Measurements from ENCODE around the gene CASS4.
"Not testable (repeated sequence)": the region's sequence is repeated elsewhere in the genome, so short reads cannot be mapped to it uniquely, and the experiment has no call there.

CASS4 gene

DNA sequence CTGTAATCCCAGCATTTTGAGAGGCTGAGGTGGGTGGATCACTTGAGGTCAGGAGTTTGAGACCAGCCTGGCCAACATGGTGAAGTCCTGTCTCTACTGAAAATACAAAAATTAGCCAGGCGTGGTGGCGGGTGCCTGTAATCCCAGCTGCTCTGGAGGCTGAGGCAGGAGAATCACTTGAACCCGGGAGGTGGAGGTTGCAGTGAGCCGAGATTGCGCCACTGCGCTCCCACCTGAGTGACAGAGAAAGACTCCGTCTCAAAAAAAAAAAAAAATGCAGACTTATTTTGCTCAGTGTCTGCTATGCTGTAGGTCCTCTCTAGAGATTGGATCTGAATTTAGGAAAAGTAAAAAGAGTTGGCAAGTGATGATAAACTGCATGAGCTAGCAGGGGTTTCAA, 773 bp upstream of the CASS4 start:
- H3K36me3 ChIP-seq (ENCODE audit: control insufficient read depth, insufficient read depth, low read length), result peaks cover 34% of the 10 kb centered on the region
- not testable (repeated sequence) for H3K9me3 ChIP-seq (ENCODE audit: control insufficient read depth, low read length); H3K4me3 ChIP-seq (ENCODE audit: extremely low read depth, insufficient read depth, low read length, poor library complexity, severe bottlenecking)
- H3K4me1 ChIP-seq (ENCODE audit: control insufficient read depth, insufficient read depth, low read length, poor library complexity, severe bottlenecking), result peaks cover 22% of the 10 kb centered on the region
- 91 to 95% methylated on average over 7 of the region's 7 CpGs for WGBS, 2 experiments (ENCODE audit: insufficient coverage in 2 of 2)
- peak overlapping the region; percentile 68 for H3K27ac ChIP-seq (ENCODE audit: low read depth, low read length, severe bottlenecking)

DNA sequence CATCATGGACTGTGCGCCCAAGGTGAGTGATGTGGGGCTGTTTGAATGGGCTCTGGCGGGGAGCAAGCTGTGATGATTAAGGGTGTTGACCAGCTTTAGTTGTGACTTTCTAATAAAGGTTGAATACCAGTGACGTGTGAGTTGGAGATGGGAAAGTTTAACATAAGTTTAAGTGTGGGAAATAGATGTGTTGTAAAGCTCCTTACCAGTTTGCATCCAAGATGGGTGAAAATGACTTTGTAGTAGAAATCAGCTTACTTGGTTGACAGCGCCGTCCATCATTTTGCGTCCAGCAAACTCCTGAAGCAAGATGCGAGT, 372 bp downstream of the CASS4 start:
- 98 to 100% methylated on average over 6 to 7 of the region's 7 CpGs for WGBS, 2 experiments (ENCODE audit: insufficient coverage in 2 of 2)
- H3K4me1 ChIP-seq (ENCODE audit: control insufficient read depth, insufficient read depth, low read length, poor library complexity, severe bottlenecking), result peaks cover 22% of the 10 kb centered on the region
- peak overlapping the region; percentile 68 for H3K27ac ChIP-seq (ENCODE audit: low read depth, low read length, severe bottlenecking)
- no peak overlapping the region for H3K4me3 ChIP-seq (ENCODE audit: extremely low read depth, insufficient read depth, low read length, poor library complexity, severe bottlenecking)
- peaks cover 22% of the 10 kb centered on the region for H3K36me3 ChIP-seq (ENCODE audit: control insufficient read depth, insufficient read depth, low read length)
- no peaks in the 10 kb centered on the region for H3K9me3 ChIP-seq (ENCODE audit: control insufficient read depth, low read length)

DNA sequence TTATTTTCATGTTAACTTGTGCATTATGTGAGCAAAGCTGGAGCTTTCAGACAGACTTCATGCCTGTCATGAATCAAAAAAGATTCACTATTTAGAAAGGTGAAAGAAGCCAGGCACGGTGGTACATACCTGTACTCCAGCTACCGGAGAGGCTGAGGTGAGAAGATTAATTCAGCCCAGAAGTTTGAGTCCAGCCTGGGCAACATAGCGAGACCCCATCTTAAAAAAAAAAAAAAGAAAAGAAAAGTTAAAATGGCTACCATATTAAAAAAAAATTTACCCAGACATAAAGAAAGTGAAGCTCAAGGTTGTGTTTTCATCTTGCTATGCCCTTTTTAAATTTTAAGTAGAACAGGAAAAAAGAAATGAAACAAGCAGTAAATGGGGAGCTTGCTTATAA, 889 bp downstream of the CASS4 start:
- no peaks in the 10 kb centered on the region for H3K9me3 ChIP-seq (ENCODE audit: control insufficient read depth, low read length)
- peaks cover 17% of the 10 kb centered on the region for H3K36me3 ChIP-seq (ENCODE audit: control insufficient read depth, insufficient read depth, low read length)
- H3K4me1 ChIP-seq (ENCODE audit: control insufficient read depth, insufficient read depth, low read length, poor library complexity, severe bottlenecking), result peaks cover 24% of the 10 kb centered on the region
- H3K27ac ChIP-seq (ENCODE audit: low read depth, low read length, severe bottlenecking), result no peak overlapping the region
- 100% methylated on average over 2 of the region's 3 CpGs; no CpG with 5 or more reads in 1 of the 2 experiments for WGBS, 2 experiments (ENCODE audit: insufficient coverage in 2 of 2)
- H3K4me3 ChIP-seq (ENCODE audit: extremely low read depth, insufficient read depth, low read length, poor library complexity, severe bottlenecking), result no peak overlapping the region

DNA sequence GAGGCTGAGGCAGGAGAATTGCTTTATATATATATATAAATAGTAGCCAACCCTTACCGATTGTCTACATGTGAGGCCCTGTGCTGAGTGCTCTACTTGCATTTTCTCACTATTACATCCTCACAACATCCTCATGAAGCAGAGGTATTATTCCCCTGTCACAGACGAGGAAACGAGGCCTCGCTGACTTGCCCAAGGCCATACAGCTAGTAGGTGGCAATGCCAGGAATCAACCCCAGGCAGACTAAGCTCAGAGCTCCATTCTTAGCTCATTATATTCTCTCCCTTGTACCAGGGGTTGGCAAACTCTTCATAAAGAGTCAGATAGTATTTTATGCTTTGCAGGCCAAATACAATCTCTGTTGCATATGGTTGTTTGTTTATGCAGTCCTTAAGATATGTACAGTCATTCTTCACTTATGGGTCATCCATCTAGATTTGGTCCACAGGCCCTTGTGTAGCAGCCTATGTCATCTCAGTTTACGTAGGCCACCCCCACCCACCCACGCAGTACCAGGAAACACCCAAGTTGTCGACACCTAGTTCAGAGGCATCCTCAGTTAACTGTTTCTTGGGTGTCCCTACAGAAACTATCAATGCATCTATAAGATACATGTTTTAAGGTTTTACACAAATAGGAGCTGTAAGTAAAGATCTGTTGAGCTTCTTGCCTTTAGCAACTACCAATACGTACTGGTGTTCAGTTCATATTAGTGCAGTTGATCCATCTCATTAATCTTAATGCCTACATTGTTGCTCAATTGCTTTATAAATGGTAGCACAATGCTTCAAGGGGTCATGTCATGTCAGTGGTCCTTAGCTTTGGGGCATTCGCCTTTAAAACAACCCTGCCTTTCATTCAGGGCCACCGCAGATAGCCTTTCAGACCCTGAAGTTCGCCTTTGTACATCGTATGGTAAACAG, 3.0 kb downstream of the CASS4 start:
- peaks cover 24% of the 10 kb centered on the region for H3K4me1 ChIP-seq (ENCODE audit: control insufficient read depth, insufficient read depth, low read length, poor library complexity, severe bottlenecking)
- no peak overlapping the region for H3K27ac ChIP-seq (ENCODE audit: low read depth, low read length, severe bottlenecking)
- no peaks in the 10 kb centered on the region for H3K9me3 ChIP-seq (ENCODE audit: control insufficient read depth, low read length)
- WGBS, 2 experiments (ENCODE audit: insufficient coverage in 2 of 2), result 93 to 96% methylated on average over 8 of the region's 12 CpGs
- H3K4me3 ChIP-seq (ENCODE audit: extremely low read depth, insufficient read depth, low read length, poor library complexity, severe bottlenecking), result no peak overlapping the region
- peaks cover 4% of the 10 kb centered on the region for H3K36me3 ChIP-seq (ENCODE audit: control insufficient read depth, insufficient read depth, low read length)

DNA sequence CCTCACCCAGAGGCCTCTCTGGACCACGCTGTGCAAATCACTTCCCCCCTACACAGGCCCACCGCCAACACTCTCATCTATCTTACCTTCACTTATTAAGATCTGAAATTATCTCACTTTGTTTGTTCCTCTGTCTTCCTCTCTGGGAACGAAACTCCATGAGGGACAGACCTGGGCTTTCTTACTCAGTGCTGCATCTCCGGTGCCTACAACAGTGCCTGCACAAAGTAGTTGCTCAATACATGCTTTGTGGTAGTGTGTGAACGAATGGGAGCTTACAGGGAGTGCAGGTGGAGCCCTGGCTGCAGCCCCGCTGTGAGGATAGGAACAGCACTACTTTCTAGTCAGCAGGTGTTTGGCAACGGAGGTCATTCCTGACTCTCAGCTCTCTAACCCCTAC, 5.3 kb downstream of the CASS4 start:
- peaks cover 2% of the 10 kb centered on the region for H3K36me3 ChIP-seq (ENCODE audit: control insufficient read depth, insufficient read depth, low read length)
- H3K9me3 ChIP-seq (ENCODE audit: control insufficient read depth, low read length), result no peaks in the 10 kb centered on the region
- H3K4me3 ChIP-seq (ENCODE audit: extremely low read depth, insufficient read depth, low read length, poor library complexity, severe bottlenecking), result no peak overlapping the region
- WGBS, 2 experiments (ENCODE audit: insufficient coverage in 2 of 2), result 85 to 92% methylated on average over 5 to 6 of the region's 7 CpGs
- no peak overlapping the region for H3K27ac ChIP-seq (ENCODE audit: low read depth, low read length, severe bottlenecking)
- H3K4me1 ChIP-seq (ENCODE audit: control insufficient read depth, insufficient read depth, low read length, poor library complexity, severe bottlenecking), result peaks cover 38% of the 10 kb centered on the region

DNA sequence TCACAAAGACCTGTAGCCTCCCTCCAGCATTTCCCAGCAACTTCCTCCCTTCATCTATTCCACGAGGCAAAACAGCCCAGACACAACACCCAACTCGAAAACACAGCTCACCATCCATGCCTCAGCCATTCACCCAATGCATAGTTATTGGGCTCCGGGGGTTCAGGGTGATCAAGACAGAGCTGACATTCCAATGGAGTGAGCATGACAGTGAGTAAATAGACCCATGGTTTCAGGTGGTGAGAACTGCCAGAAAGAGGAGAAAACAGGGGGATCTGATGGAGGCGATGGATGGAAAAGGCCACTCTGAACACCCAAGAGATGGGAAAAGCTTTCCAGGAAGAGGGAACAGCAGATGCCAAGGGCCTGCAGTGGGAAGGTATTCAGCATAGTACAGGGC, 5.9 kb downstream of the CASS4 start:
- Histone ChIP-seq H3K4me1 (ENCODE audit: control insufficient read depth, insufficient read depth, low read length, poor library complexity, severe bottlenecking) (peaks cover 43% of the 10 kb centered on the region), H3K4me3 (ENCODE audit: extremely low read depth, insufficient read depth, low read length, poor library complexity, severe bottlenecking) (no peak overlapping the region), H3K36me3 (ENCODE audit: control insufficient read depth, insufficient read depth, low read length) (peaks cover 2% of the 10 kb centered on the region), H3K27ac (ENCODE audit: low read depth, low read length, severe bottlenecking) (peak overlapping the region; percentile 31), H3K9me3 (ENCODE audit: control insufficient read depth, low read length) (no peaks in the 10 kb centered on the region)
- 90 to 95% methylated on average over 2 to 4 of the region's 4 CpGs for WGBS, 2 experiments (ENCODE audit: insufficient coverage in 2 of 2)

DNA sequence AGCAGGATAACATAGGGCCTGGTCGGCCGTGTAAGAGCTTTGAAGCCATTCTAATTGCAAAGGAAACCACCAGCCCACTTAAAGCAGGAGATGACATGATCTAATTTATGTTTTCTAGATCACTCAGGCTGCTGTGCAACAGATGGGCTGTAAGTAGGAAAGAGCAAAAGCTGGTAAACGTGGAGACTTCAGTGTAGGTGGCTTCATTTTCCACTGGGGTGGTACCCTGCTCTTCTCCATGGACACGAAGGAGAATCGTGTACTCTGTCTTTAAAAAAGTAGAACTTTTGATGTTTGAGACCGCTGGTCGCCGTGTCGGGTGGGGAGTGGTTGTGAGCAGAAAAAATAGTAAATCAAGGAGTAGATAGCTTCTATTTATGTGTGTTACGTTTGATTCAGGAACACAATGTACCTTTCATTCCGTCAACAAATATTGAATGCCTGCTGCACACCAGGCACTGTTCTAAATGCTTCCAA, 6.4 kb downstream of the CASS4 start:
- Histone ChIP-seq H3K4me3 (ENCODE audit: extremely low read depth, insufficient read depth, low read length, poor library complexity, severe bottlenecking) (no peak overlapping the region), H3K27ac (ENCODE audit: low read depth, low read length, severe bottlenecking) (peak overlapping the region; percentile 60), H3K4me1 (ENCODE audit: control insufficient read depth, insufficient read depth, low read length, poor library complexity, severe bottlenecking) (peaks cover 47% of the 10 kb centered on the region), H3K36me3 (ENCODE audit: control insufficient read depth, insufficient read depth, low read length) (peaks cover 2% of the 10 kb centered on the region), H3K9me3 (ENCODE audit: control insufficient read depth, low read length) (no peaks in the 10 kb centered on the region)
- WGBS, 2 experiments (ENCODE audit: insufficient coverage in 2 of 2), result 89 to 96% methylated on average over 9 of the region's 11 CpGs

DNA sequence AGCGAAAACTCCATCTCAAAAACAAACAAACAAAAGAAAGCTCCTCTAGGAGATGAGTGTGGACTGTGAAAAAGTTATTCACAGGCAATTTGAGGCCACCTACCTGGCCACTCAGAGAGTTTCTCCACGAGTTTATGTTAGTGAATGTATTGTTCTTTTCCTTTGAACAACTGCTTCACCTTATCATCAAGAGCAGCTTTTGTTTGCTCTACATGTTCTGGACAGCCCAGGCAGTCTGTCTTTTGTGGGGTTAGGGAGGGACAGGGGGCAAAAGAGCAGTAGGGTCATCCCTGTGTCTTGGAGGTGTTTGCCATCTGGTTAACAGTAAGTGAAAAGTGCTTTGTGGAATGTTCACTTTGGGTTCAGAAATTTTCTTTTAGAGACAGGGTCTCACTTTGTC, 8.0 kb downstream of the CASS4 start:
- no peaks in the 10 kb centered on the region for H3K9me3 ChIP-seq (ENCODE audit: control insufficient read depth, low read length)
- no peak overlapping the region for H3K4me3 ChIP-seq (ENCODE audit: extremely low read depth, insufficient read depth, low read length, poor library complexity, severe bottlenecking)
- peaks cover 2% of the 10 kb centered on the region for H3K36me3 ChIP-seq (ENCODE audit: control insufficient read depth, insufficient read depth, low read length)
- WGBS, 2 experiments (ENCODE audit: insufficient coverage in 2 of 2), result no CpG with 5 or more reads among the region's 2 CpGs
- H3K27ac ChIP-seq (ENCODE audit: low read depth, low read length, severe bottlenecking), result no peak overlapping the region
- peaks cover 44% of the 10 kb centered on the region for H3K4me1 ChIP-seq (ENCODE audit: control insufficient read depth, insufficient read depth, low read length, poor library complexity, severe bottlenecking)

DNA sequence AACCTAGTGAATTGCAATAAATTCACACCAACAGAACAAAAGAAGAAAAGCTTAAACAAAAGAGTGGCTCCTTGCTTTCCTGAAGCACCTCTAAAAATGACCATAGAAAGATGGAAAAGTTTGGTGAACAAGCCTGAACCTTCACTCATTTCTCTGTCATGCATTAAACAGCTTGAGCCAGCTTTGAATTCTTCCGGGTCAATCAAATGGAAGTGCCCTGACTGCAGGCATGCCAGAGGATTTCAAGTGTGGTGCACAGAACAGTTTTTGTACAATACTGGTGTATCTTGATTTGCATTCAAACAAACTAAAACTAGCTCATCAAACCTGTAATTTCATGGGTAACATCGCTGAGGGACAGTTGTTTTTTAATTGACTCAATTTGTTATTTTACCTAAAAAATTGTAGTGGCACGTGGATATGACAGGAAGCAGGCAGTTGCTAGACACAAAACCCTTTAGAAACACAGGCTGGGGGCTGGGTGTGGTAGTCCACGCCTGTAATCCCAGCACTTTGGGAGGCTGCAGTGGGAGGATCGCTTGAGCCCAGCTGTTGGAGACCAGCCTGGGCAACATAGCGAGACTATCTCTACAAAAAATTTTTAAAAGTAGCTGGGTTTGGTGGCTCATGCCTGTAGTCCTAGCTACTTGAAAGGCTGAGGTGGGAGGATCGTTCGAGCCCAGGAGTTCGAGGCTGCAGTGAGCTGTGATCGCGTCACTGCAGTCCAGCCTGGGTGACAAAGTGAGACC, 9.1 kb downstream of the CASS4 start:
- peaks cover 2% of the 10 kb centered on the region for H3K36me3 ChIP-seq (ENCODE audit: control insufficient read depth, insufficient read depth, low read length)
- 94 to 97% methylated on average over 6 of the region's 11 CpGs for WGBS, 2 experiments (ENCODE audit: insufficient coverage in 2 of 2)
- H3K27ac ChIP-seq (ENCODE audit: low read depth, low read length, severe bottlenecking), result no peak overlapping the region

DNA sequence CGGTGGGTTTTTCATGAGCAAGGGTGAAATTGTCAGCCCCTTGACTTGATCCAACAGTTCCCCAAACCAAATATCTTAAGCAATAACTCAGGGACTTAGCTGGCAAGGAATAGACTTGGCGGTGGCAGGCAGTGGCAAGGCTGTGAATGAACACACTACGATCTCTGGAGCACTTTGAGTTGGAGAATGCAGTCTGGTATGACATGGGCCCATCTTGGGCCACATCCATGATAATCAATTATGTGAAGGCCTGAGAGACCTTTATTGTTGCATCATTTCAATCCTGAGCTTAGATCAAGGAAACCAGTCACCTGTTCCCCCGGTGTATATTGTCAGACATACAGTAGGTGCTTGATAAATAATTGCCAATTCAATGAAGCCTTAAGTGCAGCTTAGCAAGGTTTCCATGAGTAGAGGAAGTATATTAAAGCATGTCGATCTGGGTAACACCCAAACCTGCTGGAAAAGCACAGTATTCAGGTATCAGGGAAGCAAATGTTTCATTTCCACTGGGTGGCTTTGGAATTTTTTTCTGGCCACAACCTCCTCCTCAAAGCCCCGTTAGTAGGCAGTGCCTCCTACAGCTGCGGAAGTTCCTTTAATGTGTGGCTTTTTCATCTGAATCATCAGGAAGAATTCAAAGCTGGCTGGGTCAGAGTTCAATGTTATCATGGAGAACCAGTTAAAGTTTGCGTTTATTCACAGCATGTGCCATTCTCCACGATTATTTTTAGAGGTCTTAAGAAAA, 10.2 kb downstream of the CASS4 start:
- peaks cover 2% of the 10 kb centered on the region for H3K36me3 ChIP-seq (ENCODE audit: control insufficient read depth, insufficient read depth, low read length)
- peak overlapping the region; percentile 77 for H3K27ac ChIP-seq (ENCODE audit: low read depth, low read length, severe bottlenecking)
- no peaks in the 10 kb centered on the region for H3K9me3 ChIP-seq (ENCODE audit: control insufficient read depth, low read length)
- no peak overlapping the region for H3K4me3 ChIP-seq (ENCODE audit: extremely low read depth, insufficient read depth, low read length, poor library complexity, severe bottlenecking)
- 49 to 93% methylated on average over 2 to 8 of the region's 9 CpGs for WGBS, 2 experiments (ENCODE audit: insufficient coverage in 2 of 2)
- peaks cover 40% of the 10 kb centered on the region for H3K4me1 ChIP-seq (ENCODE audit: control insufficient read depth, insufficient read depth, low read length, poor library complexity, severe bottlenecking)

More for the DNA sequence above, 9.1 kb downstream of the CASS4 start:
- Histone ChIP-seq H3K4me1 (ENCODE audit: control insufficient read depth, insufficient read depth, low read length, poor library complexity, severe bottlenecking) (peaks cover 40% of the 10 kb centered on the region), H3K9me3 (ENCODE audit: control insufficient read depth, low read length) (no peaks in the 10 kb centered on the region), H3K4me3 (ENCODE audit: extremely low read depth, insufficient read depth, low read length, poor library complexity, severe bottlenecking) (no peak overlapping the region)

All from mesodermal cell (in vitro differentiated cells).